HUDEP-2 (cell line): ENCODE measurements around the gene GOLGA6L10.
"Not testable (repeated sequence)": the region's sequence is repeated elsewhere in the genome, so short reads cannot be mapped to it uniquely, and the experiment has no call there.

Experiments
- DNase-seq, 76 experiments: peaks; one replicate each; lab custom pipeline; 2025; ENCODE audit not compliant: unreplicated experiment in 76 of 76; lab: John Stamatoyannopoulos, UW

The GOLGA6L10 gene

DNA sequence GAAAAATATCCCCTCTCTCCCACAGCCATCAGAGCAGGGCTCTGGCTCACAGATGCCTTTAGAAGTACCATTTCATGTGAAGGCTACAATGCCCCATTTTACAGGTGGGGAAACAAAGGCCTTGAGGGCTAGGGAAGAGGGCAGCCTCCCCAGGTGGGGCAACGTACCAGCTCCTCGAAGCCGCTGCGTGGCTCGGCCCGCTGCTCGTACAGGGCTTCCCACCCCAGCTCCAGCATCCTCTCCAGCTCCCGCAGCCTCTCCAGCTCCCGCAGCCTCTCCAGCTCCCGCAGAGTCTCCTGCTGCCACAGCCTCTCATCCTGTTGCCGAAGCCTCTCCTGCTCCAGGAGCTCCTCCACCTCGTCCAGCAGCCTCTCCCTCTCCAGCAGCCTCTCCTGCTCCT is 4.9 kb downstream of the GOLGA6L10 start:
- DNase-seq, result not testable (repeated sequence)

DNA sequence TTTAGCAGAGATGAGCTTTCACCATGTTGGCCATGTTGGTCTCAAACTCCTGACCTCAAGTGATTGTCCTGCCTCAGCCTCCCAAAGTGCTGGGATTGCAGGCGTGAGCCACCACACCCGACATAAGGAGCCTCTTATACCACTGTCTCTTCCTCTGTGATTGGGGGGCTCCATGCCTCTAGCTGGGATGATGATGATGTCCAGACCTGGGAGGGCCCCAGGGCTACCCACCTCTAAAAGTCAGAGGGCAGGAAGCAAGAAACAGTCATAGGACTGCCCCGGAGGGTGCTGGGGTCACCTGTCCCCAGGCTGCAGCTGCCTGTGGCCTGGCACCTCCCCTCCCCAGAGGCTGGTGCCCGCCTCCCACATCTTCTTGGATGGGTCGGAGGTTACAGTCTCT is 5.4 kb downstream of the GOLGA6L10 start:
- DNase-seq, result not testable (repeated sequence)

DNA sequence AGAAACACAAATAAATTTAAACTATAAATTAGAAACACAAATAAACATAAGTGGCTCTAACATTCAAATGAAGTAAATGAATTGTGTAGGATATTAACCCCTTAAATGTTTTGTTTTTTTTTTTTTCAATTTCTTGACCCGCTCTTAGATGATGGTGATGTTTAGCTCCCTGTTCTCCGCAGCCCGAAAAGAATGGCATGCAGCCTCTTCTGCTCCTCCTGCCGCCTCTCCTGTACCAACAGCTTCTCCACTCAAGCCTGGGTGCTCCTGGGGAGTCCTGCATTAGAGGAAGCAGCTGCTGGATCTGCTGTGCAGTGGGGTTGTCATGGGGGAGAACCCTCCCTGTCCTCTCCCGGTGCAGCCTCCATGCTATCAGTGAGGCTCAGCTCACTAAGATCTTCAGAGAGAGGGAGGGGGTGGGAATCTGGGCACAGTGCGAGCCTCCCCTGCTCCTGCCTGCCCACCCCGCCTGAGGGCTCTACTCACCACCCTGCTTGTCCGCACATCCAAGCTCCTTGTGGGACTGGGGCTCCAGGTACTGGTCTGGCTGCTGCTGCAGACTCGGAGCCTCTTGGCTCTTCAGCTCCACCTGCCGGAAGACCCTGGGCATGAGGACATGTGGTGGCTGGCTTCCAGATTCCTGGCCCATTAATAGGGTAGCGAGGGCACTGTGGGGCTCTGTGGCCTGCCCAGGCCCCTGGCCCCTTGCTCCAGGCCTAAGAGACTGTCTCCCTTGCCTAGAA is 6.5 kb downstream of the GOLGA6L10 start:
- not testable (repeated sequence) for DNase-seq

DNA sequence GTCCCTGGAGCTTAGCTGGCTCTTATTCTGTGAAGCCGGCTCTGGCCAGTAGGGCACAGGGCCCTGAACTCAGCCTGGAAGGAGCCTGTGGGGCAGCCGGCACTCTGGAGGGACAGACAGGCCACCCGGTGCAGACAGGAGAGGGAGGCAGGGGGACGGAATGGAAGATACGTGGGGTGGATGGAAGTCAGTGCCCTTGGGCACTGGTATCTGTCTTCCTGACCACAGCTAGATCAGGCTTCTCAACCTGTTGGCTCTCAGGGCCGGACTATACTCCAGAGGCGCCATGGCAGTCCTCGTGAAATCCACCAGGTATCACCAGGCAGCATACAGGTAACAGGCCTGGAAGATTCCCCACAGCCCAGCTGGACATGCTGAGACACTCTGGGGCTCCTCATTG is 10.7 kb downstream of the GOLGA6L10 start:
- not testable (repeated sequence) for DNase-seq

DNA sequence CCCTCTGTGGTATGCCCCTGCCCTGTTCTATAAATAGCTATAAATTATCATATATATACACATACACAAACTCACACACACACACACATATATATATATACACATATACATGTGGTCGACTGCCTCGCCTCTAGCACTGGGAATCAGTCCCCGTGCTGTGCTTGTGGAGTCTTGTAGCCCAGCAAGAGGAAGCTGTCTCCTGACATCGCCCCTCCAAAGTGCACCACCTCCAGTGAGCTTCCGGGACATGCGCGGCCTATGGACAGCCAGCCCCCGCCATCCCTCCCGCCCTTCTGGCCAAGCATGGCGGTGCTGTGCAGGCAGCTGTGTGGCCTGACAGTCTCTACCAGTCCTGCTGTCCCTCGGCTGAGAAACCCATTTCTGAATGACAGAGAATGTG is 11.2 kb downstream of the GOLGA6L10 start:
- DNase-seq, result not testable (repeated sequence)

DNA sequence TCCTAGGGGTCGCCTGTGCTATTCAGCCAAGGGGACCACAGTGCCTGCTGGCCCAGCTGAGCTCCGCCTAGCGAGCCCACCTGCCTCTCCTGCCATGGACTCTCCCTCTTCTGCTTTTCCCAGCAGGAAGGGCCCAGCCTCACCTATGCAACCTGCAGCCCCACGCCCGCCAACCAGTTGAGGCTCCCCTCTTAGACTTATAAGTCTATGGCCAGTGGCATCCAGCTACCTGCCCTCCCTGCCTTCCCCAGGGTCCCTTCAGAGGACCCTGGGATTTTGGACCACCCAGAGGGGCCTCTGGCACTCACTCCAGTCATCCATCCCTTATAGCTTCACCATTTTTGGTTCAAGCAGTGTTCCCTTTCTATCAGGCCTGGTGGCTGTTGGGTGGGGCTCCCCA is 12.2 kb downstream of the GOLGA6L10 start:
- DNase-seq, result not testable (repeated sequence)

DNA sequence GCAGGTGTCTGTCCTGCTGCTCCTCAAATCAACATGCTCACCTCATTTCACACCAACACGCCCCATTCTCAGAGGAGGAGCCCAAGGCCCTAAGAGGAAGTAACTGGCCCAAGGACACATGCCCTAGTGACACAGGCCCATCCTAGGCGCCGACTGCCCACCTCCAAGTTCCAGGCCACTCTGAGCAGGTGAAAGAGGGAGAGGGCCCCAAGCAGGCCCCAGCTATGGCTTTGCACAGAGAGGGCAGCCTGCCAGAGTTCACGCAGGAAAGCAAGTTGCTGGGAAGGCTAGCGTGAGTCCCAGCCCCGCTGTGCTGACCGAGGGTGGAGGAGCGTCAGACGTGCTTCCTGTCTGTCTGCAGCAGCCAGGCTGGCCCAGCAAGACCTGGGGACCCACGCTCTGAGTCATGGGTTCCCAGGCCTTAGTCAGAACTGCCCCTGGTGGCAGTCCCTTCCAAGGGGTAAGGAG is 13.1 kb downstream of the GOLGA6L10 start:
- not testable (repeated sequence) for DNase-seq

DNA sequence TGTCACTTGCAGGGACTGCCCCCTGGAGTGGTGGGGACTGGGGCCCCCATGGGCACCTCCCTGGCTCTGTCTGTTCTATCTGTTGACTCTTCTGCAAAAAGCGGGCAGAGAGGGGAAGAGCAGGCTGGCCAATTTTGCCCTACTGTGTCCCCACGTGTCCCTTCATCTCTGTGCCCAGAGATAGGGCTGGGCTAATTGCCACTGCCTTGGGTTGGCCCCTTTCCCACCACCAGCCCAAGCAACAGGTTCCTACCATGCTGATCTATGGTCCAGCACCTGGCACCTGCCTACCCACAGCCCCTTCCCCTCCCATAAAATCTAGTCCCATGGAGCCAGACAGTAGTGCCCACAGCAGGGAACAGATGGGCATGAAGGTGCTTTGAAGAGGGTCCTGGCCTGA is 14.3 kb downstream of the GOLGA6L10 start:
- DNase-seq, result not testable (repeated sequence)

DNA sequence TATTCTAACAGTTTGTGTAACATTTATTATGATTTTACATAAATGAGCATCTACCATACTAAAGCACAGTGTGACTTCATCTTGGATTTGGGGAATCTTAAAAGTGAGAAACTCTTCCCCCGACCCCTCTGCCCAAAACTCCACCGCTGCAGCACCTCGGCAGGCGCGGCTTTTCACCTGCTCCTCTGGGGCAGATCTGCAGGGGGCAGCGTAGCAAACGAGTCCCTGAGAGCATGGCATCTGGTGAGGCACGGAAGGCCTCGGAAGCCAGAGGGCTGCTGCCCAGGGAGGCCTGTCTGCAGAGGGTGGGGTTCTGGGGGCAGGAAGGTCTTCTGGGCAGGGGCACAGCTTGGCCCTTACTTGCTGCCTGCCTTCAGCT is 14.7 kb downstream of the GOLGA6L10 start:
- not testable (repeated sequence) for DNase-seq

DNA sequence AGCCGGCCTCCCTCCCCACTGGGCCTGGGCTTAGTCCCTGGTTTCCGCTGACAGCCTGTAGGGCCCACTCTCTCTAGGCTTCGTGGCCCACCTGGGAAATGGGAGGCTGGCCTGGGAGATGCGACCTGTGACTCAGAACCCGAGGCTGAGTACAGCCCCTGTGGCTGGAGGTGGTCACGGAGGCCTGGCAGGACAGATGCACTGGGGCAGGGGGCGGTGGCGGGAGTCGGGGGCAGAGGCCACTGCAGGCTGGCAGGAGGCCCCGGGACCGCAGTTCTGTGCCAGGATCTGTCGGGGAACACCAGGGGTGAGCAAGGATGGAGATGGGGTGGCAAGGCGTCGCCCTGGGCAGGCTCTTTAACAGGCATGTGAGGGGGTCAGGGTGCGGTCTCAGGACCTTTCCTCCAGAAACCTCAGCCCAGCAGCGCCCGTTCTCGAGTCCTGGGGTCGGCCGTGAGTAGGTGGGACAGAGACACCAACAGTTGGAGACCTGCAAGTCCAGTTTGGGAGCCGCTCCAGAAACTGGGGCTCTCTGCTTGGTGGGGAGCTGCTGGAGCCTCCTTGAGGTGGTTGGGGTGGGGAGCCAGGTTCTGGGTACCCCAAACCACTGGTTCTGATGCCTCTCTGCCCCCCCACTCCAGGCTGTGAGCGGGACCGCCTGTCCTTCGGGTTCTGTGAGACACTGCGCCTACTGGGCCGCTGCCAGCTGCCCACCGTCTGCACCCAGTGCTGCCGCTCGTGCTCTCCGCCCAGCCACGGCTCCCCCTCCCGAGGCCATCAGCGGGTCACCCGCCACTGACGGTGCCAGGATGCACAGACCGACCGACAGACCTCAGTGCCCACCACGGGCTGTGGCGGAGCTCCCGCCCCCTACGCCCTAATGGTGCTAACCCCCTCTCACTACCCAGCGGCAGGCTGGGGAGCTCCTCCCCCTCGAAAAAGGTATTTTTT is 15.4 kb downstream of the GOLGA6L10 start:
- not testable (repeated sequence) for DNase-seq

DNA sequence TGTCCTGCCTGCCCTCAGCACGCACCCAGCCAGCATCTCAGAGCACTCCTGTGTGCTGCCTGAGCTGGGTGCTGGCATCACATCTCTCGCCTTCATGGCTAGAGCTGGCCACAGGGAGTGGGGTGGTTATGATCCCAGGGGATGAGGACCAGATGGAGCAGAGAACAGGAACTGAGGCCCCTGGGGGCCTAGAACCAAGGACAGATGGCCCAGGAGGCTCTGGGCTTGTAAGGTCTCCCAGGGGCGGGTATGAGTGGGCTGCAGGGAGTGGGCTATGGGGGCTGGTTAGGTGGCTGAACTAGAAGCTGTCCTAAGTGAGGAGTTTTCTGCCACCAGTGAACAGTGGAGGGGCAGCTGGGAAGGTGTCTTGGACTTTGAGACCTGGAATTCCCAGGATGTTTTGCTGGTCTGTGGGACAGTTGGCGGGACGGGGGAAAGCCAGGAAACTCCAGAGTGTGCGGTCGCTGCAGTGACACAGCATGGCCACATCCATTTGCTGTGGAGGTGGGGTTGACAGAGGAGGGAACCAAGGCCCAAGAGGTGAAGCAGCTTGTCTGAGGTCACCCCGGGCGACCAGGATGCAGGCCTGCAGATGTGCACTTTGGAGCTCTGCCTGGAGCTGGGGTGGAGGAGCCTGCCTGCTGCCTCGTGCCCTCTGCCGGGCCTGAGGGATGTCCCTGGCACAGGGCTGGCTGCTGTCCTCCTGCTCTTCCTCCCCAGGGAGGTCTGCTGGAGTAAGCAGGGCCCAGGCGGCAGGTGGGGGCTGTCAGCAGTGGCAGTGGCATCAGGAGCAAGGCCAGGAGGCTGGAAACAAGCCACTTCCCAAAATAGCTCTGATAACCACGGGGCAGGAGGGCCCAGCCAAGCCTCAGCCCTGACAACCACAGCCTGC is 16.3 kb downstream of the GOLGA6L10 start:
- not testable (repeated sequence) for DNase-seq

DNA sequence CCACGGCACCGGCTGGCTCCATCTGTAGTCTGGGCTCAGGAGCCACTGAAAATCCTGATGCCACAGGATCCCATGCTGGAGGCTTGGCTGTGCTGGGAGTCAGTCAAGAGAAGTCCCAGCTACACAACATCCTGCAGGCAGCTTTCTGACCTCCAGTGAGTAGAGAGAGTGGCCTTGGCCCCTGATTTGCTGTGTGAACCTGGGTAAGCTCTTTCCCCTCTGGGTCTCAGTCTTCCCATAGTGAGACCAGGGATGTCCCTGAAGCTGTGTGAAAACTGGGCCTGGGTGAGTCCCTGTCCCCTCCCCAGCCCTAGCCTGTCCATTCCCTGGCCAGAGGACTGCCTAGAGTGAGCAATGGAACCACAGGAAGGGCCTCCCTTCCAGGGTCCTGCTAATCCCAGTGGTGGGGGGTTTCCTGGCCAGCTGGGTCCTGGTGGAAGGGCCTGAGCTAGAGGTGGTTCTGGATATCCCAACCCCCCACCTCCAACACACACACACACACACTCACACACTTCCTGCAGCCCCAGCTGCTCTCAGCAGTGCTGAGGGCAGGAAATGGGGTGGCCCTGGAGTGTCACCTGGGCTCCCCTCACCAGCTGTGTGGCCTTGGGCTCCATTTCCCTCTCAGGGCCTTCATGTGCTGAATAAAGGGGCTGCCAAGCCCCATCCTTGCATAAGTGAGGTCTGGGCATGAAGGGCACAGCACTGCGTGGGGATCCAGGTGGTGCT is 17.5 kb downstream of the GOLGA6L10 start:
- DNase-seq, result not testable (repeated sequence)

DNA sequence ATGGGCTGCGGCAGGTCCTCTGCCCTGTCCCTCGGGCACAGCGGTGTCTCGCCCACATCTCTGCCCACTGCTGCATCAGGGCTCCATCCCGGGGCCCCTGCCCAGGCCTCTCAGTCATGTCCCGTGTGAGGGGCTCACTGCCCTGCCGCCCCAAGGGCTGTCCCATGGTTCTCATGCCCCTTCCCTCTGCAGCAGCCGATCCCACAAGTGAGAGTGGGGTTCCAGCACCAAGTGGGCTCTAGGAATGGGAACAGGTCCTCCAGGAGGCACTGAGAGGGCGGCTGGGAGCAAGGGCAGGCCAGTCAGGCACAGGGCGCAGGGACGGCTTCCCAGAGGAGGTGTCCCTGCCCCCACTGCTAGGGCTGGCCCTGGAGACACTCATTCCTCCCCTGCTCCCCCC is 18.4 kb downstream of the GOLGA6L10 start:
- not testable (repeated sequence) for DNase-seq

DNA sequence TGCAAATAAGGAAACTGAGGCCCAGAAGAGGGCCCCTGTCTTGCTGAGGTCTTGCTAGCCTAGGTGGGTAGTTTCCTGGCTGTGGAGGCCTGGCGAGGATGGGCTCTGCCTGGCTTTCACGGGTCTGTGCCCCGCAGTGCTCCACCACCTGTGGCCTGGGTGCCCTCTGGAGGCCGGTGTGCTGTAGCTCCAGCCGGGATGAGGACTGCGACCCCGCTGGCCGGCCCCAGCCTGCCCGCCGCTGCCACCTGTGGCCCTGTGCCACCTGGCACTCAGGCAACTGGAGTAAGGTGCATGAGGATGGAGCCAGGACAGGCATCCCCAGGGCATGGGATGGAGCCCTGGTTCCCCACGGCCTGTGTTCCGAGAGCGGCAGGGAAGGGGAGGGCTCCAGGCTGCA is 20.2 kb downstream of the GOLGA6L10 start:
- not testable (repeated sequence) for DNase-seq

DNA sequence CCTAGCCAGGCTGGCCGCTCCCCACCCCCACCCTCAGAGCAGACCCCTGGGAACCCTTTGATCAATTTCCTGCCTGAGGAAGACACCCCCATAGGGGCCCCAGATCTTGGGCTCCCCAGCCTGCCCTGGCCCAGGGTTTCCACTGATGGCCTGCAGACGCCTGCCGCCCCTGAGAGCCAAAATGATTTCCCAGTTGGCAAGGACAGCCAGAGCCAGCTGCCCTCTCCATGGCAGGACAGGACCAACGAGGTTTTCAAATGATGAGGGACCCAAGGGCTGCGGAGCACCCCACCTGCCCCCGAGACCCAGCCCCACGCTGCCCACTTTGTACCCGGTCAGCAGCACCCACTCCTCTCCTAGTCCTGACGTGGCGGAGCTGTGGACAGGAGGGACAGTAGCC is 21.9 kb downstream of the GOLGA6L10 start:
- DNase-seq, result not testable (repeated sequence)

DNA sequence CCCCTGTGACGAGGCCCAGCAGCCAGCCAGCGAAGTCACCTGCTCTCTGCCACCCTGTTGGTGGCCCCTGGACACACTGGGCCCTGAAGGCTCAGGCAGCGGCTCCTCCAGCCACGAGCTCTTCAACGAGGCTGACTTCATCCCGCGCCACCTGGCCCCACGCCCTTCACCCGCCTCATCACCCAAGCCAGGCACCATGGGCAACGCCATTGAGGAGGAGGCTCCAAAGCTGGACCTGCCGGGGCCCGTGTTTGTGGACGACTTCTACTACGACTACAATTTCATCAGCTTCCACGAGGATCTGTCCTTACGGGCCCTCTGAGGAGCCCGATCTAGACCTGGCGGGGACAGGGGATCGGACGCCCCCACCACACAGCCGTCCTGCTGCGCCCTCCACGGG is 22.4 kb downstream of the GOLGA6L10 start:
- DNase-seq, result not testable (repeated sequence)

DNA sequence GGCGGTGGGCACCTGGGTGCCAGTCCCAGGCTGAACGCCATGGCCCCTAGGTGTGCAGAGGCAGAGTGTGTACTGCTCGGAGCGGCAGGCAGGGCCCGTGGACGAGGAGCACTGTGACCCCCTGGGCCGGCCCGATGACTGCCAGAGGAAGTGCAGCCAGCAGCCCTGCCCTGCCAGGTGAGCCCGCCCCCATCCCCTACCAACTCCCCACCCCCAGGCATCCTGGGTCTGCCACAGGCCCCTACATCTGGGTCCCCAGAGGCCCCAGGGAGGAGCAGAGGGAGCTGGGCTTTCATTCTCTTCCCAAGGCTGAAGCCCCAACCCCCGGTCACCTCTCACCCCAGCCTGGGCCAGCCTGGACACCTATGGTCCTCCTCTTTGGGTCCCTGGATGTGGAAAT is 23.6 kb downstream of the GOLGA6L10 start:
- not testable (repeated sequence) for DNase-seq

DNA sequence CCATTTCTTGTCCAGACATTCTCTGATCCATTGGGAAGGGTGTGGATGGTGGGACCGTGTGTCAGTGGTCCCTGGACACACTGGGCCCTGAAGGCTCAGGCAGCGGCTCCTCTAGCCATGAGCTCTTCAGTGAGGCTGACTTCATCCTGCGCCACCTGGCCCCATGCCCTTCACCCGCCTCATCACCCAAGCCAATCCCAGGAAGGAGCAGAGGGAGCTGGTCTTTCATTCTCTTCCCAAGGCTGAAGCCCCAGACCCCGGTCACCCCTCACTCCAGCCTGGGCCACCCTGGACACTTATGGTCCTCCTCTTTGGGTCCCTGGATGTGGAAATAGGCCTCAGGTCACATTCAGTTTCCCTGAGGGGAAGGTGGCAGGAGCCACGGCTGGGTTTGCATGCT is 24.4 kb downstream of the GOLGA6L10 start:
- not testable (repeated sequence) for DNase-seq

DNA sequence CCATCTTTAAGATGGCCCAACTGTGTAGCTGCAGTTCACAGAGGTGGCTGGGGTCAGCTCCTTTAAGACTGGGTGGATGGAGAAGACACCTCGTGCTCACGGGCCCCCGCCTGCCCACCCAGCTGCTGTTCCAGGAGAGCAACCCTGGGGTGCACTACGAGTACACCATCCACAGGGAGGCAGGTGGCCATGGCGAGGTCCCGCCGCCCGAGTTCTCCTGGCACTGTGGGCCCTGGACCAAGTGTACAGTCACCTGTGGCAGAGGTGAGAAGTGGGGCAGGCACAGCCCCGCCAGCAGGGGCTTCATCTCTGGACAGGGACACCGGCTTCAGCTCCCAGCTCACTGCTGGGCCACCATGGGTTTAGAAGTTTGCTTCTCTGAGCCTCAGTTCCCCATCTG is 26.8 kb downstream of the GOLGA6L10 start:
- not testable (repeated sequence) for DNase-seq

DNA sequence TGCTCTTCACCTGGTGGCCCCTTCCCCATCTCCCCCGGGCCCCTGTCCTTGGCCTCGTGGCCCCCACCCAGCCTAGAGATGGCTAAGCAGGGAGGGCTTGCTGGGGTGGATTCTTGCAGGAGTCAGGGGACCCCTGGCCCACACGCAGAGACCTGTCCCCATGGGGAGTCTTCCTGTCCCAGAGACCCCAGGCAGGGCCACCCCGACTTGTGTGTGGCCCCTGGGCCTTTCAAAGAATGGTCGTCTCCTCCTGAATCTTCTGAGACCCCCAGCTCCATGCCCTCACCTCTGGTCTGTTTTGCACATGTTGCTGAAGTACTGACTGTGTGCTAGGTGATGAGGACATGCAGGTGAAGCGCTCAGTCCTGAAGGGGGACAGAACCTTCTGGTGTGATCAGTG is 28.4 kb downstream of the GOLGA6L10 start:
- DNase-seq, result not testable (repeated sequence)
